Endothelial cell of umbilical vein (primary cell): ENCODE measurements around the gene NALCN.

Experiments used
- EZH2 ChIP-seq: IDR thresholded peaks from 2 replicates; pipeline ENCODE4 v1.6.1; 2012; ENCODE audit warnings: borderline replicate concordance, low read depth, mild to moderate bottlenecking, moderate library complexity, low read length, inconsistent platforms; ENCODE audit not compliant: severe bottlenecking
- JUN ChIP-seq: IDR thresholded peaks from 2 replicates; pipeline ENCODE4 v1.6.1; 2011; ENCODE audit warnings: borderline replicate concordance, low read depth; ENCODE audit not compliant: insufficient read length, insufficient read depth
- POLR2A ChIP-seq: IDR thresholded peaks from 2 replicates; pipeline ENCODE4 v1.6.1; 2012; ENCODE audit warnings: low read depth, mild to moderate bottlenecking, control low read depth, low read length
- POLR2AphosphoS5 ChIP-seq: IDR thresholded peaks from 2 replicates; pipeline ENCODE4 v1.6.1; 2012; ENCODE audit warnings: low read depth, mild to moderate bottlenecking, control low read depth, low read length, moderate library complexity; ENCODE audit not compliant: insufficient read depth
- TF ChIP-seq, protein P1 (sequence below), 2 donors: IDR thresholded peaks; 1 replicate in 1 of 2; 2 replicates in 1 of 2; pipeline ENCODE4 v1.5.1; 2011; ENCODE audit warnings: low read length in 2 of 2, mild to moderate bottlenecking in 2 of 2, moderate library complexity in 2 of 2, control low read depth in 1 of 2, inconsistent platforms in 1 of 2, low read depth in 1 of 2; ENCODE audit not compliant: insufficient read depth in 1 of 2; ENCODE audit errors: extremely low read depth in 1 of 2
- TF ChIP-seq, protein P2 (sequence below): IDR thresholded peaks from 2 replicates; pipeline ENCODE4 v1.6.1; 2011; ENCODE audit not compliant: insufficient read depth, insufficient read length

DNA sequence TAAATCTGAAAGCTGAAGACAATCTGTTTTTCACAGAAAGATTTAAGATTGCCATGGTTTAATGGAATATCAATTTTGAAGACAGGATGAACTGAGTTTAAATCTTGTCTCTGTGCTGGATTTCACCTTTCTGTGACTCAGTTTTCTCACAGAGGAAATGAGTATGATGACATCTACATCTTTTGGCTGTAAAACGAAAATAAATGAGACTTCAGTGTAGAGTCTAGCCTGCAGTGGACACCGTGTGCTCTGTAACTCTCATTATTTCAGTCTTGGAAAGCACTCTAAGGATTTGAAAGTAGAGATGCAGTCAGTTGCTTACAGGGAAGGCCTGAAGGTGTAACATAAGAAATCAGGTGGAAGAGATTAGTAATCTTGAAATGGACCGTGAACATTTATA, 150.4 kb downstream of the NALCN start:
- TF ChIP-seq POLR2A (no peak), JUN (no peak), EZH2 (no peak), POLR2AphosphoS5 (no peak)
- TF ChIP-seq, protein P1, sequence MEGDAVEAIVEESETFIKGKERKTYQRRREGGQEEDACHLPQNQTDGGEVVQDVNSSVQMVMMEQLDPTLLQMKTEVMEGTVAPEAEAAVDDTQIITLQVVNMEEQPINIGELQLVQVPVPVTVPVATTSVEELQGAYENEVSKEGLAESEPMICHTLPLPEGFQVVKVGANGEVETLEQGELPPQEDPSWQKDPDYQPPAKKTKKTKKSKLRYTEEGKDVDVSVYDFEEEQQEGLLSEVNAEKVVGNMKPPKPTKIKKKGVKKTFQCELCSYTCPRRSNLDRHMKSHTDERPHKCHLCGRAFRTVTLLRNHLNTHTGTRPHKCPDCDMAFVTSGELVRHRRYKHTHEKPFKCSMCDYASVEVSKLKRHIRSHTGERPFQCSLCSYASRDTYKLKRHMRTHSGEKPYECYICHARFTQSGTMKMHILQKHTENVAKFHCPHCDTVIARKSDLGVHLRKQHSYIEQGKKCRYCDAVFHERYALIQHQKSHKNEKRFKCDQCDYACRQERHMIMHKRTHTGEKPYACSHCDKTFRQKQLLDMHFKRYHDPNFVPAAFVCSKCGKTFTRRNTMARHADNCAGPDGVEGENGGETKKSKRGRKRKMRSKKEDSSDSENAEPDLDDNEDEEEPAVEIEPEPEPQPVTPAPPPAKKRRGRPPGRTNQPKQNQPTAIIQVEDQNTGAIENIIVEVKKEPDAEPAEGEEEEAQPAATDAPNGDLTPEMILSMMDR (IDR thresholded peaks at IDR 0.05; ENCODE audit: extremely low read depth in 1 of 2, insufficient read depth in 1 of 2, low read depth in 1 of 2, low read length in 2 of 2) = no peak
- TF ChIP-seq, protein P2, sequence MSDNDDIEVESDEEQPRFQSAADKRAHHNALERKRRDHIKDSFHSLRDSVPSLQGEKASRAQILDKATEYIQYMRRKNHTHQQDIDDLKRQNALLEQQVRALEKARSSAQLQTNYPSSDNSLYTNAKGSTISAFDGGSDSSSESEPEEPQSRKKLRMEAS = no peak
